HG03439 (cell line): ENCODE results near the gene CYP46A1.
A peak's percentile ranks its signal among the peaks of the same experiment; 100 is the strongest.
"Not testable (repeated sequence)": the region's sequence is repeated elsewhere in the genome, so short reads cannot be mapped to it uniquely, and the experiment has no call there.

Experiments
- ATAC-seq: cut with Tn5 transposase; IDR thresholded peaks from one replicate; pipeline ENCODE4 v1.9.1; 2021; ENCODE audit warnings: mild to moderate bottlenecking, moderate library complexity; ENCODE audit not compliant: unreplicated experiment

The CYP46A1 gene

GRCh38 chr14:99683619-99684409 lies at the start of gene CYP46A1:
CYP46A1 (plus strand) TSS chr14:99684298; CDS start chr14:99684418, 120 bp downstream.
- ATAC-seq: peak; percentile 91

- ATAC-seq: no peak
These were observed 49.7 kb upstream of the CYP46A1 start for GRCh38 chr14:99634443-99634842.

GRCh38 chr14:99635116-99635515 lies 49.0 kb upstream of the CYP46A1 start:
- ATAC-seq: no peak

- no peak for ATAC-seq
These were observed 47.6 kb upstream of the CYP46A1 start for GRCh38 chr14:99636487-99636886.

- ATAC-seq: no peak
These were observed 46.5 kb upstream of the CYP46A1 start for GRCh38 chr14:99637624-99638023.

- ATAC-seq: not testable (repeated sequence)
These were observed 41.3 kb upstream of the CYP46A1 start for GRCh38 chr14:99642771-99643170.

- ATAC-seq: no peak
These were observed 40.8 kb upstream of the CYP46A1 start for GRCh38 chr14:99643343-99643742.

- ATAC-seq: no peak
These were observed 40.0 kb upstream of the CYP46A1 start for GRCh38 chr14:99644035-99644587.

GRCh38 chr14:99644723-99645544 lies 39.2 kb upstream of the CYP46A1 start, which contains the start of gene HHIPL1:
HHIPL1 (plus strand) TSS chr14:99645129; CDS start chr14:99645208, 79 bp downstream.
- no peak for ATAC-seq

- ATAC-seq: no peak
These were observed 38.3 kb upstream of the CYP46A1 start for GRCh38 chr14:99645545-99646505.

GRCh38 chr14:99647411-99647810 lies 36.7 kb upstream of the CYP46A1 start:
- ATAC-seq: no peak

GRCh38 chr14:99648027-99648784 lies 35.9 kb upstream of the CYP46A1 start:
- no peak for ATAC-seq

GRCh38 chr14:99649219-99649618 lies 34.9 kb upstream of the CYP46A1 start:
- no peak for ATAC-seq

GRCh38 chr14:99649643-99650042 lies 34.5 kb upstream of the CYP46A1 start:
- no peak for ATAC-seq

- no peak for ATAC-seq
These were observed 33.9 kb upstream of the CYP46A1 start for GRCh38 chr14:99650189-99650588.

- ATAC-seq: no peak
These were observed 31.9 kb upstream of the CYP46A1 start for GRCh38 chr14:99651953-99652746.

GRCh38 chr14:99654235-99654985 lies 29.7 kb upstream of the CYP46A1 start:
- no peak for ATAC-seq

- no peak for ATAC-seq
These were observed 28.6 kb upstream of the CYP46A1 start for GRCh38 chr14:99655521-99655920.
